HG02884 (cell line): ENCODE measurements around the gene ZNF770.
"Not testable (repeated sequence)": the region's sequence is repeated elsewhere in the genome, so short reads cannot be mapped to it uniquely, and the experiment has no call there.

Experiments used
- ATAC-seq: cut with Tn5 transposase; IDR thresholded peaks from one replicate; pipeline ENCODE4 v1.9.1; 2021; ENCODE audit warnings: mild to moderate bottlenecking, moderate library complexity; ENCODE audit not compliant: unreplicated experiment

ZNF770 gene

DNA sequence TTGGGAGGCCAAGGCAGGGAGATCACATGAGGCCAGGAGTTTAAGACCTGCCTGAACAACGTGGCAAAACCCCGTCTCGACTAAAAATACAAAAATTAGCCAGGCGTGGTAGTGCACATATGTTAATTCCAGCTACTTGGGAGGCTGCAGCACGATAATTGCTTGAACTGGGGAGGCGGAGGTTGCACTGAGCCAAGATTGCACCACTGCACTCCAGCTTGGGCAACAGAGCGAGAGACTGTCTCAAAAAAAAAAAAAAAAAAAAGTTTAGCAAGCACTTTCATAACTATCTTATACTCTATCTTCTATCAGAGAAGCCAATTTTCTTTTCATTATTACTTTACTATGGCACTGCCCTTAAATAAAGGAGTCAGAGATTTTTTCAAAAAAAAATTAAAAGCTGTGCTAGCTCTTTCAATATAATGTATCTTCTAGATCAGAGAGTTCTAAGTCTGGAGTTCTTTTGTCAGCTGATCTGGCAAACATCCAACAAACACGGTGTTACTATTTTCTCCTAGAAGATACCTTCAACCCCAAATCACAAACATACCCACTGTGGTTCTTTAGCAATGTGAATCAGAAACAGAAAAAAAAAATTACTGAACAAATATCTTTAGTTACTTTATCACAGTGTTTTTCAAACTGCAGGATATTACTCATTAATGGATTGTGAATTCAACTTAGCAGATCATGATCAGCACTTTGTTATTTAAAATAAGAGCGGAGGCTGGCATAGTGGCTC lies 3.0 kb downstream of the ZNF770 start:
- no peak for ATAC-seq

DNA sequence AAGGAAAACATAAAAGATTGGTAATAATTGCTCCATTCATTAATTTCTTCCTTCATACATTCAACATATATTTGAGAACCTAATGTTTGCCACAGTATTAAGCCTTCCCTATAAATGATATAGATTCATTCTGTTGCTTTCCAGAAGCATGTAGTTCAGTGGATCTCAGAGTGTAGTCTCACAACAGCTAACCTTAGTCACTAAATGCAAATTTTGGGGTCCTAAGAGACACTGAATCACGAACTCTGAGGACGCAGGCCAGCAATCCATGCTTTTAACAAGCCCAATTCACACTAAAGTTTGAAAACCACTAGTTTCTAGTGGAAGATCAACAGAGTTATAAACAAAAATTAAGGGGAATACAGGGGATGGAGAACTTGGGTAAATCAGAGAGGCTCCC lies 11.3 kb downstream of the ZNF770 start:
- no peak for ATAC-seq

DNA sequence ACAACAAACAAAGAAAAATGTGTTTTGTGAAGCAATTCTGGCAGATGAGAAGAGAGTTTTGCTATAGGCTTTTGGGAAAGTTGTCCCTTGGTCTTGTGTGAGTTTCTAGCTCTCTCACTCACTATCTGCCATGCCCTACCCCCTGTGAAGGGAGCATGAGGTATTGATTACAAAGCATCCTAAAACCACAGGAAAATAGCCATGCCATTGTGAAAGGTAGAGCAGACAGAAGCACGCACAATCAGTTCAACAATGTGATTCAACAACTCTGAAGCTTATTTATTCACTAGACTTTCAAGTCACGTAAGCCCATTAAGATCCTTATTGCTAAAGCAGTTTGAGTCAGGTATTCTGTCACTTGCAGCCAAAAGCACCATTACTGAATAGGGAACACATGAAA lies 12.0 kb downstream of the ZNF770 start:
- ATAC-seq, result no peak

DNA sequence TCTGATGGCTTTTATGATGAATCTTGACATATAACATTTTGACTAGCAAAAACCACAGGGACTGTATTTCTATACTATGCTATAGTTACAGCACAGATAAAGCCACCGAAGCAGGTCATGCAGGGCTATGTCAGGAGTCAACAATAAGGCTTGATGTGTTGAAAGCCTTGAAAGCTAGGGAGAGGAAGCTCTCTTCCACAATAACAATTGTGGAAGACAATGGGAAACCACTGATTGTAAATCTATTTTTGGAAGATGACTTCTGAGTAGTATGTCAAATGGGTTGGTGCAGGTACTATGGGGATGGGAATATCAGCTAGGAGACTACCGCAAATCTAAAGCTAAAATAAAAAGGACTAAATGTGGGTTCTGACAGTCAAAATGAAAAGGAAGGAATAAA lies 14.6 kb downstream of the ZNF770 start:
- no peak for ATAC-seq

DNA sequence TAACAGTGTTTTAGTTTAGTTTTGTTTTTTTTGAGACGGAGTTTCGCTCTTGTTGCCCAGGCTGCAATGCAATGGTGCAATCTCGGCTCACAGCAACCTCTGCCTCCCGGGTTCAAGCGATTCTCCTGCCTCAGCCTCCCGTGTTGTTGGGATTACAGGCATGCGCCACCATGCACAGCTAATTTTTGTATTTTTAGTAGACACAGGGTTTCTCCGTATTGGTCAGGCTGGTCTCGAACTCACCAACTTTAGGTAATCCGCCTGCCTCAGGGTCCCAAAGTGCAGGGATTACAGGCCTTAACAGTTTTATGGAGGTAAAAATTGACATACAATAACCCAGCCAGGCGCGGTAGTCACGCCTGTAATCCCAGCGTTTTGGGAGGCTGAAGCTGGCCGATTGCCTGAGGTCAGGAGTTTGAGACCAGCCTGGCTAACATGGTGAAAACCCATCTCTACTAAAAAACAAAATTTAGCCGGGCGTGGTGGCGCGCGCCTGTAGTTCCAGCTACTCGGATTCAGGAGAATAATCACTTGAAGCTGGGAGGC lies 17.9 kb downstream of the ZNF770 start:
- ATAC-seq, result peak; percentile 5

DNA sequence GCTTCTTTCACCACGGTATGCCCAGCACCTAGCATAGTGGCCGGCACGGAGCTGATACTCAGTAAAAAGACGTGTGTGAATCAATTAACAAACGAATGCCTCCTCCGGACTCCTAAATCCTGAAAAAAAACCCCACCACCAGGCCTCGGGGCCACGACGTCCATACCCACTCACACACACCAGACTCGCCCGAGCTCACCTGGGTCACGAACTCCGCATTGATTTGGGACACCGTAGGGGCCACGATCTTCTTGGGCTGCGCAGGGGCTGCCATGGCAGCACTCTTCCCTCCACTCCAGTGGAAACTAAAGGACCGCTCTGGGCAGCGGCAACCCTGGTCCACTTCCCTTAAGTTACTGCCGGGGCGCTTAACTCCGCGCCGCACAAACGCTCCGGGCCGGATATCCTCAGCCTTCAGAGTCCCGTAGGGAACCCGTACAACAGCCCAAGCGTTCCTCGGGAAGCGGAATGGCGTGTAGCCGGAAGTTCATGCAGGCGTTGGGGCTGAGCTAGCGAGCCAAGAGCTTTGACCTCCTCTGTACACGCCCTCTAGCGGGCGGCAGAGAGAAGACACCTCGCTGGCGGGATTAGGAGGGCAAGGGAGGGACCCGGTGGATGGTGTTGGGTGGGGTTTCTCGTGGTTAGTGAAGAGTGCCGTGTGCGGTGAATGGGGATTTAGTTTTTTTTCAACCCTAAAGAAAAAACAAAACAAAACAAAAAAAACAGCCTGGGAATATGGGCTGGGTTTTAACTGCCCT lies 18.6 kb downstream of the ZNF770 start, which contains the start of gene AQR:
TSS of gene AQR (minus strand) at position 403 of the 758 bp plus-strand sequence. CDS start at position 274, 129 bp downstream.
- peak; percentile 98 for ATAC-seq

DNA sequence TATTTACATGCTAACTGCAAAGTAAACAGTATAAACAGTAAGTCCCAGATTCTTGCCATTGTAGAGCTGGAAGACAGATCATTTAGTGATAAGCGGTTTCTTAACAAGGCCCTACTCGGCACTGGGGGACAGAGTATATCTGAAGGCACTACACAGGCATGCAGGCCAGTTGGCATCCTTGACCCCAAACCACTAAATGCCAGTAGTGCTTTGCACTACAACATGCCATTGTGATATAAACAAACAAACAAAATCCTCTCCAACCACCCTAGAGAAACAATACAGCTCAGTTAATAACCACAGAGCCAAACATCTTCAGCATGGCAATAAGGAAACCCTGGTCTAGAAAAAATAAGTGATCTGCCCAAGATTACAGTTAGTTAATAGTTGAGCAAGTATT lies 23.8 kb downstream of the ZNF770 start:
- no peak for ATAC-seq

DNA sequence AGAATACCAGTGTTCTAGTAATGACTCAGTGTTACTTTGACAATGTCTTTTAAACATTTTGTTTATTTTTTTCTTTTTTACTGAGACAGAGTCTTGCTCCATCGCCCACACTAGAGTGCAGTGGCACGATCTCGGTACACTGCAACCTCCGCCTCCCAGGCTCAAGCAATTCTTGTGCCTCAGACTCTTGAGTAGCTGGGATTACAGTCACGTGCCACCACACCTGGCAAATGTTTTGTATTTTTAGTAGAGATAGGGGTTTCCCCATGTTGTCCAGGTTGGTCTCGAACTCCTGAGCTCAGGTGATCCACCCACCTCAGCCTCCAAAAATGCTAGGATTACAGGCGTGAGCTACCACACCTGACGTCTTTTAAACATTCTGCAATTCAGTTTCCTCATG lies 34.2 kb downstream of the ZNF770 start:
- no peak for ATAC-seq

DNA sequence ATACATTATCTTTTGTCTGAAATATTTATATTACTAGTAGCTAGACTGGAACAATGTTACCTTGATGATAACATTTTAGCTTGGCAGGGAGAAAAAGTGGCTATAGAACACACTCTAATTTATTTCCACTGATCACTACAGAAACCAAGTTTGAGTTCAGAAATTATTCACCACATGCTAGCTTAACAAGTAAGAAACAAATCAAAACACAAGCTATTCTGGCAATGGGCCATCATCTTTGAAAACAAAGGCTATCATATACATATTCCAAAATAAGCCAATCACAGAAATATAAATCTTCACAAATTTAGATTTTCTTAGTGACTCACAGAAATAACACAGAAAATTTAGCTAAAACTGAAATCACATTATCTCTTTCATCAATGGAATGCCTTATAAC lies 35.6 kb downstream of the ZNF770 start:
- ATAC-seq, result no peak

DNA sequence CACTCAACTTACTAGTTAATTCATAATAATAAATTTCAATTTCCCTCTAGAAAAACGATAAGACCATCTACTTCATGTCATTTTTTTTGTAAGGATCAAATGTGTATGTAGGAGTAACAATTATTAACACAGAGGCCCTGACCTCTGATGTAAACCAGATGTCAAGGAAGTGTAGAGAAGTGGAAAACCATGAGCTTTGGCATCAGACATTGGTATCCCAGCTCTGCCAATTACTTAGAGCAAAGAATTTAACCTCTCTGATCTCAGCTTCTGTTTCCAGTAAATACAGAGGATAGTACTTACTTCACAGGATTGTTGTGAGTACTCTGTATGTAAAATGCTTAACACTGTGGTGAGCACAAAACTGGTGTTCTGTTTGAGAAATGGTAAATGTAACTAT lies 36.1 kb downstream of the ZNF770 start:
- no peak for ATAC-seq

DNA sequence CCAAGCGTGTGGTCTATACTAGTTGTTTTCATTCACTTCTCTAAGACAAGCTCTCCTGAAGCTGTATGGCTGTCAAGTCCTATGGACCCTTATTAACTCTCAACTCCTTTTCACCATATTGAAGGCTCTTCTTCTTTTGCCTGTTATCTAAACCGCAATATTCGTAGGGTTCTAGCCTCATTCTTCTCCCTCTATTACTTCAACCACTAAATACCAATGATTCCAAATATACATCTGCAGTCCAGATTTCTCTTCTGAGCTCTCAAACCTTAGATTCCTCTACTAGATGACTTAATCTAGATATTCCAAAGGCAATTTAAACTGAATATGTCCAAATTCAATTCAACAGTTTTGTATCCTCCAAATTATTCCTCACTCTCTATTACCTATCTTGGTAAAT lies 43.2 kb downstream of the ZNF770 start:
- no peak for ATAC-seq

DNA sequence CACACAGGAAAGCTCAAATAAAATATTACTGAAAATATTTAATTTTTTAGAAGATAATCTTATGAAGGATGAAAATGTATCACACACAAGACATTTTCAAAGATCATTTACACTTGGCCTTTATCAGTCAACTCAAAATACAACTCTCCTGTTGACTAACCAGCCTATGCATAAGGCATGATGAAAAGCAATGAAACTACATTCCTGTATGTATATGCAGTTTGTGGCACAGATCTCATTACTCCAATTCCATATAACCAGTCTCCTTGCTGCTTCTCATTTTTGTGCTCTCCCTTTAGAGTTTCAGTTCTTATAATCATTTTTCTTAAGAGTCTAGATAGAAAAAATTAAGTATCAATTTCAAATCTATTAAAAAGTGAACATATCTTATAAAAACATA lies 44.4 kb downstream of the ZNF770 start:
- ATAC-seq, result no peak

DNA sequence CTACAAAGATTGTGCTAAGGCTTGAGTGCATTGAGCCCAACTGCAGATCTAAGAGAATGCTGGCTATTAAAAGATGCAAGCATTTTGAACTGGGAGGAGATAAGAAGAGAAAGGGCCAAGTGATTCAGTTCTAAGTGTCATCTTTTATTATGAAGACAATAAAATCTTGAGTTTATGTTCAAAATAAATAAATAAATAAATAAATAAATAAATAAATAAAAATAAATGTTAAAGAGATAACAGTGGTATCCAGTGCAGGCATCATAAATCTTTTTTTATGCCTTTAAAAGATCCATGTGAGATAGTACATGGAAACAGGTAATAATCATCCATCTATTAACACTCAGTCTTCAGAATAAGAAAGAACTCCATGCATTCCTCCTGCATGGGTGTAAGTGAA lies 44.8 kb downstream of the ZNF770 start:
- ATAC-seq, result not testable (repeated sequence)

DNA sequence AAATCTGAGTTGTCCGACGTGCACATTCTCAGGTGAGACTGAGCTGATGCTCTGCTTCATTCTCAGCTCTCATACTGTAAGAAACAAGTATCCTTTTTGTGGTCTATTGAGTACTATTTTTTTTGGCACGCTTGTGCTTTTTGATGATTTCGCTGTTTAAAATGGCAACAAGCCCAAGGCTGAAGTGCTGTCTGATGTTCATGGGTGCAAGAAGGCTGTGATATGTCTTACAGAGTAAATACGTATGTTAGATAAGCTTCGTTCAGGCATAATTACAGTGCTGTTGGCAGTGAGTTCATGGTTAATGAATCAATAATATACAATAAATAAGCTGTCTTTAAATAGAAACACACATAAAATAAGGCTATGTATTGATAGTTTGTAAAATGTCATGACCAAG lies 45.7 kb downstream of the ZNF770 start:
- ATAC-seq, result no peak

DNA sequence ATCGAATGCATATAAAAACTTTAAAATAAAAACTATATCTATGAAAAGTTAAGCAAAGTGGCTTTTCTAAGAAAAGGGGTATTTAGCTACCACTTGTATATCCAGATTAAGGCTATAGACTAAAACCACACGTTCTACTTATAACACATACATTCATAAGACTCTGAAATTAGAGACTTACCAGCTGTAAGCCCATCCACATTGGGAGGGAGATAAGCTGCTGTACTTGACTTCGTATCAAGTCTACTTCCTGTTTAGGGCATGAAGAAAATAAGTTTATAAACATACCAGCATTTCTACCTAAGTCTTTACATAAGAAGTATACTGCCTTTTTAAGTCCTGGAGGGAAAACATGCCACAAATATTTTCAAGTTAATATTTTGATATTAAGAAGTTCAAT lies 46.3 kb downstream of the ZNF770 start:
- ATAC-seq, result no peak

DNA sequence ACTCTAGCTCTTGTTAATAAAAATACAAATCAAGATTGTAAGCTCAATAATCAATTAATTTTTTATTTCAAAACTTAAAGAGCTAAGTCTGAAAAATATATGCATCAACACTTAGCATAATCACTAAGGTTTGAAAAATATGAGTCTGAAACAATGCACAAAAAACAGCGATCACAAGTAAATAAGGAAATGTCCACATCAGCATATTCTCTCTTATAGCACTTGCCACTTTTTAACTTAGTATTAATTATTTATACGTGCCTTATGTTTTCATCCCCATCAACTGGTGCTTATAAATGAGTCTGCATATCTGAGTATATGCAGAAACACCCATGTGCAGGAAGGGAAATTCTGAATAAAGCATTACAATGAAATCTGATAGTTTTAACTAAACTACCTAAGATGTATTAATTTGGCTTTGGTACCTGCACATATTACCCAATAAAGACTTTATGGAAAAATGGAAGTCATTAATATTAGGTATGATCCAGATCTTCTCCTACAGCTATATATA lies 46.8 kb downstream of the ZNF770 start:
- ATAC-seq, result no peak

DNA sequence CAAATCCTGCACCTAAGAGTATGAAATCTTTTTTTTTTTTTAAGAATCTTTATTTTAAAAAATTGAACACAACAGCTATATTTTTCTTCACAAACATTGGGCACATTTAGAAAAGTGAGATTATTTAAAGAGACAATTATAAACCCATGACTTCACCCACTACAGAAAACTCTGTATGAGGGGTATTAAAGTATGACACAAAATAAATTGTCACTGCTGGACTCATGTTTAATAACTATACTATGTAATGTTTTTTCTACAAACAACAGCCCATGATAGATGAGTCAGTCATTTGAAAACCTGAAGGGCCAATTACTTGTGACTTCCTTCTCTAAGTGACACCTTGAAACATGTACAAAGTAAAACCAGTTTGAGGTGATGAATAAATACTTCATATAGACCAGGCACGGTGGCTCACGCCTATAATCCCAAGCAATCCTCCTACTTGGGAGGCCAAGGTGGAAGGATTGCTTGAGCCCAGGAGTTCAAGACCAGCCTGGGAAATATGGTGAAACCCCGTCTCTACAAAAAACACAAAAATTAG lies 54.6 kb downstream of the ZNF770 start:
- ATAC-seq, result no peak

DNA sequence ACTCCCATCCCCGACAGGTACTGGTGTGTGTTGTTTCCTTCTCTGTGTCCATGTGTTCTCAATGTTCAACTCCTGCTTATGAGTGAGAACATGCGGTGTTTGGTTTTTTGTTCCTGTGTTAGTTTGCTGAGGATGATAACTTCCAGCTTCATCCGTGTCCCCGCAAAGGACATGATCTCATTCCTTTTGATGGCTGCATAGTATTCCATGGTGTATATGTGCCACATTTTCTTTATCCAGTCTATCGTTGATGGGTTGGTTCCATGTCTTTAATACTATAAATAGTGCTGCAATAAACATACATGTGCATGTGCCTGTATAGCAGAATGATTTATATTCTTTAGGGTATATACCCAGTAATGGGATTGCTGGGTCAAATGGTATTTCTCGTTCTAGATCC lies 59.7 kb downstream of the ZNF770 start:
- ATAC-seq, result not testable (repeated sequence)
